H9 (cell line): ENCODE data around the gene PRMT5. TPM values are rescaled to one million over a fixed set of nuclear protein-coding genes. Genes with fewer than 3 reads are reported as not detected.

Experiments
- DNase-seq: peaks from one replicate; pipeline ENCODE4 v3.0.0-alpha.2; 2017
- H2AFZ ChIP-seq: one replicate; pipeline ENCODE4 v1.6.1; 2013; ENCODE audit warnings: mild to moderate bottlenecking, low read length, control low read depth, moderate library complexity
- H2AK5ac ChIP-seq: 2 replicates; pipeline ENCODE4 v1.6.1; 2013; ENCODE audit warnings: low read length, control low read depth, mixed read lengths; ENCODE audit not compliant: insufficient read length
- H2BK120ac ChIP-seq: one replicate; pipeline ENCODE4 v1.6.1; 2013; ENCODE audit warnings: low read depth, mild to moderate bottlenecking, low read length, control low read depth, inconsistent platforms; ENCODE audit not compliant: poor library complexity, severe bottlenecking
- H2BK12ac ChIP-seq: 2 replicates; pipeline ENCODE4 v1.6.1; 2013; ENCODE audit warnings: low read length, control low read depth, mixed read lengths, low read depth; ENCODE audit not compliant: insufficient read length
- H2BK15ac ChIP-seq: 2 replicates; pipeline ENCODE4 v1.6.1; 2013; ENCODE audit warnings: low read depth, low read length, control low read depth
- H2BK20ac ChIP-seq: one replicate; pipeline ENCODE4 v1.6.1; 2013; ENCODE audit warnings: low read depth, mild to moderate bottlenecking, low read length, control low read depth, inconsistent platforms; ENCODE audit not compliant: poor library complexity, severe bottlenecking
- H2BK5ac ChIP-seq: 2 replicates; pipeline ENCODE4 v1.6.1; 2013; ENCODE audit warnings: low read length, control low read depth, mixed read lengths; ENCODE audit not compliant: insufficient read length
- H3K14ac ChIP-seq: 2 replicates; pipeline ENCODE4 v1.6.1; 2013; ENCODE audit warnings: low read length, control low read depth; ENCODE audit not compliant: insufficient read depth
- H3K18ac ChIP-seq: 2 replicates; pipeline ENCODE4 v1.6.1; 2013; ENCODE audit warnings: low read depth, mild to moderate bottlenecking, mixed read lengths, low read length, control low read depth; ENCODE audit not compliant: insufficient read length
- H3K23ac ChIP-seq: 2 replicates; pipeline ENCODE4 v1.6.1; 2013; ENCODE audit warnings: low read length, control low read depth, mixed read lengths, low read depth; ENCODE audit not compliant: insufficient read length
- H3K23me2 ChIP-seq: 2 replicates; pipeline ENCODE4 v1.6.1; 2013; ENCODE audit warnings: low read depth, mild to moderate bottlenecking, mixed read lengths, low read length, control low read depth; ENCODE audit not compliant: insufficient read length, poor library complexity, severe bottlenecking
- H3K27ac ChIP-seq: 2 replicates; pipeline ENCODE4 v1.5.1; 2013; ENCODE audit warnings: low read length, control low read depth, mixed read lengths, low read depth; ENCODE audit not compliant: insufficient read length
- H3K27me3 ChIP-seq: 2 replicates; pipeline ENCODE4 v1.6.1; 2013; ENCODE audit warnings: low read length, control low read depth, inconsistent platforms; ENCODE audit not compliant: insufficient read depth
- H3K4ac ChIP-seq: 2 replicates; pipeline ENCODE4 v1.6.1; 2013; ENCODE audit warnings: low read depth, mild to moderate bottlenecking, control low read depth, inconsistent platforms, low read length, moderate library complexity
- H3K4me1 ChIP-seq: 2 replicates; pipeline ENCODE4 v1.6.1; 2013; ENCODE audit warnings: low read length, control low read depth, inconsistent platforms; ENCODE audit not compliant: insufficient read depth
- H3K4me2 ChIP-seq: 2 replicates; pipeline ENCODE4 v1.6.1; 2013; ENCODE audit warnings: low read length, control low read depth, mixed read lengths; ENCODE audit not compliant: insufficient read length, insufficient read depth
- H3K56ac ChIP-seq: 2 replicates; pipeline ENCODE4 v1.6.1; 2013; ENCODE audit warnings: low read depth, mild to moderate bottlenecking, mixed read lengths, low read length, control low read depth; ENCODE audit not compliant: insufficient read length
- H3K79me1 ChIP-seq: 2 replicates; pipeline ENCODE4 v1.6.1; 2013; ENCODE audit warnings: low read depth, mild to moderate bottlenecking, moderate library complexity, low read length, control low read depth, inconsistent platforms; ENCODE audit not compliant: insufficient read depth, poor library complexity, severe bottlenecking
- H3K79me2 ChIP-seq: 2 replicates; pipeline ENCODE4 v1.6.1; 2013; ENCODE audit warnings: low read length, control low read depth, inconsistent platforms; ENCODE audit not compliant: insufficient read depth
- H3K9ac ChIP-seq: 2 replicates; pipeline ENCODE4 v1.6.1; 2013; ENCODE audit warnings: low read length, control low read depth, mixed read lengths; ENCODE audit not compliant: insufficient read length; ENCODE audit errors: extremely low read depth
- H3K9me3 ChIP-seq: one replicate; pipeline ENCODE4 v1.6.1; 2013; ENCODE audit warnings: low read depth, low read length, inconsistent platforms; ENCODE audit not compliant: control insufficient read depth
- H3T11ph ChIP-seq: one replicate; pipeline ENCODE4 v1.6.1; 2013; ENCODE audit warnings: mild to moderate bottlenecking, low read length, control low read depth, inconsistent platforms
- H4K20me1 ChIP-seq: one replicate; pipeline ENCODE4 v1.6.1; 2013; ENCODE audit not compliant: control insufficient read depth, insufficient read length, insufficient read depth
- H4K5ac ChIP-seq: 2 replicates; pipeline ENCODE4 v1.6.1; 2013; ENCODE audit warnings: low read depth, mild to moderate bottlenecking, mixed read lengths, low read length, control low read depth; ENCODE audit not compliant: insufficient read length
- H4K8ac ChIP-seq: replicated peaks from 2 replicates; pipeline ENCODE4 v1.6.1; 2013; ENCODE audit warnings: low read length, control low read depth, mixed read lengths, low read depth; ENCODE audit not compliant: insufficient read length
- H4K91ac ChIP-seq: 2 replicates; pipeline ENCODE4 v1.6.1; 2013; ENCODE audit warnings: low read depth, mild to moderate bottlenecking, moderate library complexity, mixed read lengths, low read length, control low read depth; ENCODE audit not compliant: insufficient read length
- H3K27ac Mint-ChIP-seq, 3 experiments: 2 replicates in 2 of 3; 3 replicates in 1 of 3; pipeline ENCODE4 v1.8.0; 2020 to 2021; ENCODE audit warnings: mixed read lengths in 3 of 3, mild to moderate bottlenecking in 1 of 3, moderate library complexity in 1 of 3
- H3K27me3 Mint-ChIP-seq: 2 replicates; pipeline ENCODE4 v1.8.0; 2021; ENCODE audit warnings: low read depth, mild to moderate bottlenecking, moderate library complexity, mixed read lengths
- H3K36me3 Mint-ChIP-seq, 3 experiments: 2 replicates in 2 of 3; 3 replicates in 1 of 3; pipeline ENCODE4 v1.8.0; 2020 to 2021; ENCODE audit warnings: low read depth in 3 of 3, mixed read lengths in 3 of 3; ENCODE audit not compliant: insufficient read depth in 1 of 3
- H3K4me1 Mint-ChIP-seq, 2 experiments: 2 replicates each; pipeline ENCODE4 v1.8.0; 2020; ENCODE audit warnings: mixed read lengths in 2 of 2
- H3K4me3 Mint-ChIP-seq, 2 experiments: 2 replicates in 1 of 2; 3 replicates in 1 of 2; pipeline ENCODE4 v1.8.0; 2020 to 2021; ENCODE audit warnings: mild to moderate bottlenecking in 2 of 2, mixed read lengths in 2 of 2, moderate library complexity in 1 of 2
- H3K9me3 Mint-ChIP-seq, 2 experiments: 2 replicates in 1 of 2; 3 replicates in 1 of 2; pipeline ENCODE4 v1.8.0; 2020; ENCODE audit warnings: mild to moderate bottlenecking in 2 of 2, mixed read lengths in 2 of 2, moderate library complexity in 1 of 2
- CTCF ChIP-seq: fragments of 200-600 bp; sonication (generic); conservative IDR thresholded peaks from 3 replicates; pipeline ENCODE4 v1.8.0; 2021; ENCODE audit warnings: antibody characterized with exemption, mild to moderate bottlenecking
- WGBS: extraction: QIAGEN DNeasy Blood & Tissue Kit; methylation state at CpG from one replicate; pipeline ENCODE4 v1.1.7; 2013; ENCODE audit warnings: missing lambda C conversion rate, low lambda C conversion rate, mixed read lengths; ENCODE audit not compliant: insufficient read length; ENCODE audit errors: extremely low coverage; 5-methylcytosine and 5-hydroxymethylcytosine counted together
- total RNA-seq: library from RNA; stranded (reverse); gene quantifications from 2 replicates; pipeline ENCODE4 v1.2.1, GENCODE V29; 2021

The PRMT5 gene
- total RNA-seq, 1 experiment from 2014 or later, result 141 TPM

GRCh38 chr14:22939684-22940083 lies 10.5 kb upstream of the PRMT5 start:
- H3K27me3 Mint-ChIP-seq, result no peaks in the 10 kb centered on the region
- no peak overlapping the region for H2BK5ac ChIP-seq
- H2AK5ac ChIP-seq, result no peak overlapping the region
- H3K18ac ChIP-seq, result no peak overlapping the region
- H4K91ac ChIP-seq, result no peak overlapping the region
- no peaks in the 10 kb centered on the region for H3K79me1 ChIP-seq
- H3K4me3 Mint-ChIP-seq, result no peak overlapping the region
- peak overlapping the region in 1 of 3 experiments; percentile 17; a peak in 1 of 7 replicates for H3K27ac Mint-ChIP-seq
- DNase-seq, result no peak
- H3K14ac ChIP-seq, result no peak overlapping the region
- H3K27me3 ChIP-seq, result no peaks in the 10 kb centered on the region
- H3K4me1 ChIP-seq, result no peaks in the 10 kb centered on the region
- no peak overlapping the region for H3K4ac ChIP-seq
- TF ChIP-seq CTCF, result no peak
- H2BK12ac ChIP-seq, result no peak overlapping the region
- no peak overlapping the region for H3K56ac ChIP-seq
- H3K9me3 ChIP-seq, result no peaks in the 10 kb centered on the region
- WGBS, result no CpG with 5 or more reads among the region's 4 CpGs
- H4K20me1 ChIP-seq, result no peaks in the 10 kb centered on the region
- no peak overlapping the region for H3K9ac ChIP-seq
- no peak overlapping the region for H2BK20ac ChIP-seq
- H3K4me2 ChIP-seq, result no peak overlapping the region
- peaks cover 7 to 32% (median 23%) of the 10 kb centered on the region in 3 experiments; a peak in 6 of 7 replicates for H3K36me3 Mint-ChIP-seq
- H3K9me3 Mint-ChIP-seq, result no peaks in the 10 kb centered on the region
- no peaks in the 10 kb centered on the region for H3K79me2 ChIP-seq
- H3K23ac ChIP-seq, result no peak overlapping the region
- no peak overlapping the region for H3K27ac ChIP-seq
- no peak overlapping the region for H3T11ph ChIP-seq
- H2BK15ac ChIP-seq, result no peak overlapping the region
- no peak overlapping the region for H4K8ac ChIP-seq
- H2BK120ac ChIP-seq, result no peak overlapping the region
- H3K23me2 ChIP-seq, result no peaks in the 10 kb centered on the region
- no peak overlapping the region for H2AFZ ChIP-seq
- no peak overlapping the region for H4K5ac ChIP-seq
- H3K4me1 Mint-ChIP-seq, result peaks cover 0 to 3% of the 10 kb centered on the region in 2 experiments; a peak in 1 of 4 replicates
